ENCODE data around the gene CLDND2. TPM values are rescaled to one million over a fixed set of nuclear protein-coding genes. Genes with fewer than 3 reads are reported as not detected.

The CLDND2 gene
- total and polyA plus RNA-seq, 12 donors, result 0.73 to 11.7 (median 2.6) TPM; not detected in 4

DNA sequence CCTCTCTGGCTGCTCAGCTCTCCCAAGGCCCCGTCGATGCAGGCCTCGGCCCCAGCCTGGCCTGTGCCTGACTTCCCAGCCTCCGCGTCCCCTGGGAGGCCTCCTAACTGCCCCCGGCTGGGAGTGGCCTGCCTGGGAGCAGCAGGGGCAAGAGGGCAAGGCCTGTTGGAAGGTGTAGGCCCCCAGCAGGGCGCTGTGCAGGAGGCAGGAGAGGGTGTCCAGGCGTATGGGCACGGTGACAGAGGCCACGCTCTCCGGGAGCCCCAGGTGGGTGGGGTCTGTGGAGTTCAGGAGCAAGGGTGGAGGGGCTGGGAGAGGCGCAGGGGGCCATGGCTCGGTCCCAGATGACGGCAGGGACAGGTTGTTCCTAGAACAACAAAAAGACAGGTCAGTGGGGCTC is 20.3 kb upstream of the CLDND2 start:
- Histone ChIP-seq H3K4me3 (no peak overlapping the region), H3K36me3 (replicated peaks in 1 of 2) (no peaks in the 10 kb centered on the region), H3K4me1 (replicated peaks in 1 of 2) (no peaks in the 10 kb centered on the region), H3K27me3 (no peaks in the 10 kb centered on the region), H3K9me3 (replicated peaks in 1 of 3) (no peaks in the 10 kb centered on the region), H3K27ac (no peak overlapping the region)
- 76 to 95% (median 83%) methylated on average over 7 to 14 of the region's 14 CpGs for WGBS, 4 donors
- intact Hi-C loops (cut with DNase I), result no loop called here
- TF ChIP-seq POLR2A (IDR thresholded peaks at IDR 0.05), result no peak
- no peak for TF ChIP-seq CTCF (IDR thresholded peaks at IDR 0.05)
- no peak for DNase-seq

DNA sequence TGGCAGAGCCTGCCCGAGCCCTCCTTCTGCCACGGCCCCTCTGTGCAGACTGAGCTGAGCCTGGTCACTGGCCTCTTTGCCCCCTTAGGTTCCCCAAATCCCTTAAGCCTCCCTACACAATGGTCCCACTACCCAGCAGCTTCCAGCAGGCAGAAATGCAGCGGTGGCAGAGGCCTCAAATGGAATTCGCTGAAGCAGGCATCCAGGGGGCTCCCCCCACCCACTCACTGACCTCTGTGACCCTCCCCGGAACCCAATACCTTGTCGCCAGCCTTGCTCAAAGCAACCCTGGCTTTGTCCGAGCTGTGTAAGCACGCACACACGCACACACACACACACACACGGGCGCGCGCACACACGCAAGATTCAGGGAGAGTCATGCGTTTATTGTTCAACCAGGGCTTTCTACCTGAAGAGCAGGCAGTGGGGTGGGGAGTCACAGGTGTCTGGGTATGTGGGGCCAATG is 19.2 kb upstream of the CLDND2 start, which contains the start of gene LIM2:
Gene LIM2, minus strand, starts transcription at position 51 of the 466 bp plus-strand sequence. CDS start 531 bp downstream, outside the sequence.
- no peaks in the 10 kb centered on the region for H3K27me3 ChIP-seq
- H3K9me3 ChIP-seq (replicated peaks in 1 of 3), result no peaks in the 10 kb centered on the region
- H3K27ac ChIP-seq, result no peak within 1 kb of the TSS
- DNase-seq, result no peak
- H3K4me3 ChIP-seq, result no peak within 1 kb of the TSS
- no peaks in the 10 kb centered on the region for H3K4me1 ChIP-seq (replicated peaks in 1 of 2)
- TF ChIP-seq CTCF (IDR thresholded peaks at IDR 0.05) (no peak), POLR2A (IDR thresholded peaks at IDR 0.05) (no peak)
- intact Hi-C loops (cut with DNase I), result no loop called here
- H3K36me3 ChIP-seq (replicated peaks in 1 of 2), result no peaks in the 10 kb centered on the region
- WGBS, 4 donors, result 89 to 93% (median 91%) methylated on average over 5 to 15 of the region's 15 CpGs

DNA sequence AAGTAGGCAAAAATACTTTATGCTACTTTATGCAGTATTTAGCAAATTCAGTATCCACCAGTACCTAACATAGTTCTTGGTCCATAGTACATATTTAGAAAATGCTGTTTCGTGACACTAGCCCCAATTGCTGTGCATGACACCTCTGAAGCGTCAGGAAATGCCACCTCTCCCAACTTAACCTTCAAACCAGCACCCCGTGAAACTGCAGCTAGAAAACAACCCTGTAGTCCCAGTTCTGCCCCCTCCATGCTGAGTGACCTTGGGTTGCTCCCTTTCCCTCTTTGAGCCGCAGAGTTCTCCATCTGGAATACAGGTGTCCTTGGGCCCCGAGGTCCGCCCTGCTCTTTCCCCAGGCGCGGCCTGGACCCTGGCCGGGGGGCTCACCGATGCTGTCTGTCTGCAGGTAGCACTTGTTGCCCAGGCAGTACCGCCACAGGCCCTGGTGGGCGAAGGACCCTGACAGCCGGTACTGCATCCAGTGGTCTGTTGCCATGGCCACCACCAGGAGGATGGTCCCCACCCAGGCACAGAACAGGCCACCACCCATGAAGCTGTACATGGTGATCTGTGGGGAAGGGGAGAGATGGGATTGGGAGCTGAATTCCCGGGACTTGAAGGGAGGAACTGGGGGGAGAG is 18.2 kb upstream of the CLDND2 start:
- Histone ChIP-seq H3K4me3 (no peak overlapping the region), H3K36me3 (replicated peaks in 1 of 2) (no peaks in the 10 kb centered on the region), H3K27ac (no peak overlapping the region), H3K9me3 (replicated peaks in 1 of 3) (no peaks in the 10 kb centered on the region), H3K27me3 (no peaks in the 10 kb centered on the region), H3K4me1 (replicated peaks in 1 of 2) (no peaks in the 10 kb centered on the region)
- TF ChIP-seq CTCF (IDR thresholded peaks at IDR 0.05) (no peak), POLR2A (IDR thresholded peaks at IDR 0.05) (no peak)
- intact Hi-C loops (cut with DNase I), result no loop called here
- WGBS, 4 donors, result 52 to 67% (median 64%) methylated on average over 4 to 14 of the region's 14 CpGs
- no peak for DNase-seq

DNA sequence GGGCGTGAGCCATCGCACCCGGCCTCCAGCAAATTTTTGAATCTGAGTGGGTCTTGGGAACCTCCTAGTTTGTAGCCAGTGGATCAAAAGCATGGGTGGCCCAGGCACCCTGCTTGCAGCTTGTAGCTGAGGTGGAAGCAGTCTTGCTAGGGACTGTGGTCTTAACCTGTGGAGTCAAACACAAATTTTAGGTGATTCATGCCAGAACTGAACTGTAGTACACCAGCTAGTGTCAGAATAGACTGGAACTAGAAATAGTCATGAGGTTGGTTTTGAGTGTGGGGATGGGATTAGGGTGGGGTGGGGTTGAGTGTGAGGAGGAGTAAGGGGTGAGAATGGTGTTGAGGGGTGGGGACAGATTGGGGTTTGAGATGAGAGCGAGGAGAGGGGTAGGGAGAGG is 13.2 kb upstream of the CLDND2 start:
- no peak for DNase-seq
- Histone ChIP-seq H3K27ac (no peak overlapping the region), H3K4me3 (no peak overlapping the region), H3K27me3 (no peaks in the 10 kb centered on the region), H3K4me1 (replicated peaks in 1 of 2) (no peaks in the 10 kb centered on the region), H3K9me3 (replicated peaks in 1 of 3) (no peaks in the 10 kb centered on the region), H3K36me3 (replicated peaks in 1 of 2) (no peaks in the 10 kb centered on the region)
- intact Hi-C loops (cut with DNase I), result no loop called here
- WGBS, 4 donors, result 91 to 97% (median 95%) methylated on average over 3 to 4 of the region's 4 CpGs
- no peak for TF ChIP-seq POLR2A (IDR thresholded peaks at IDR 0.05)

DNA sequence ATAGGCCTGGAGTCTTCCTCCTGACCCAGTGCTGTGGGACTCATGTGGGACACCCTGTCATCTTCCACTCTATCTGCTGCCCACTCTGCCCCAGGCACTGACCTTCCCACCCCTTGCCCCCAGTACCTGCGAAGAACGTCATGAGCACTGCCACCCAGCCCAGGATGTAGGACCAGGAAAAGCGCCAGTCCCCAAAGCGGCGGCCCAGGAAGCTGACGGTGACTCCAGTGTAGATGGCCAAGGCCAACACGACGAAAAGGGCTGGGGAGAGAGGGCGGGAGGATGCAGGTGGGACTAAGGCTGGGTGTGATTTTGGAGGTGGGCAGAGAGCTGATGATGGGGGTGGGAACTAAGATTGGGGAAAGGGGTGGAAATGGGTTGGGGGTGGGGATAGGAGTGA is 11.6 kb upstream of the CLDND2 start:
- Histone ChIP-seq H3K4me1 (replicated peaks in 1 of 2) (no peaks in the 10 kb centered on the region), H3K27ac (no peak overlapping the region), H3K36me3 (replicated peaks in 1 of 2) (no peaks in the 10 kb centered on the region), H3K9me3 (replicated peaks in 1 of 3) (no peaks in the 10 kb centered on the region), H3K27me3 (no peaks in the 10 kb centered on the region), H3K4me3 (no peak overlapping the region)
- no peak for DNase-seq
- WGBS, 4 donors, result 90 to 95% (median 94%) methylated on average over 6 to 9 of the region's 9 CpGs
- no peak for TF ChIP-seq CTCF (IDR thresholded peaks at IDR 0.05)
- TF ChIP-seq POLR2A (IDR thresholded peaks at IDR 0.05), result no peak
- intact Hi-C loops (cut with DNase I), result no loop called here

All from adrenal gland (tissue), 12 donors.